ENCODE data around the gene RSPH3.

The RSPH3 gene

DNA sequence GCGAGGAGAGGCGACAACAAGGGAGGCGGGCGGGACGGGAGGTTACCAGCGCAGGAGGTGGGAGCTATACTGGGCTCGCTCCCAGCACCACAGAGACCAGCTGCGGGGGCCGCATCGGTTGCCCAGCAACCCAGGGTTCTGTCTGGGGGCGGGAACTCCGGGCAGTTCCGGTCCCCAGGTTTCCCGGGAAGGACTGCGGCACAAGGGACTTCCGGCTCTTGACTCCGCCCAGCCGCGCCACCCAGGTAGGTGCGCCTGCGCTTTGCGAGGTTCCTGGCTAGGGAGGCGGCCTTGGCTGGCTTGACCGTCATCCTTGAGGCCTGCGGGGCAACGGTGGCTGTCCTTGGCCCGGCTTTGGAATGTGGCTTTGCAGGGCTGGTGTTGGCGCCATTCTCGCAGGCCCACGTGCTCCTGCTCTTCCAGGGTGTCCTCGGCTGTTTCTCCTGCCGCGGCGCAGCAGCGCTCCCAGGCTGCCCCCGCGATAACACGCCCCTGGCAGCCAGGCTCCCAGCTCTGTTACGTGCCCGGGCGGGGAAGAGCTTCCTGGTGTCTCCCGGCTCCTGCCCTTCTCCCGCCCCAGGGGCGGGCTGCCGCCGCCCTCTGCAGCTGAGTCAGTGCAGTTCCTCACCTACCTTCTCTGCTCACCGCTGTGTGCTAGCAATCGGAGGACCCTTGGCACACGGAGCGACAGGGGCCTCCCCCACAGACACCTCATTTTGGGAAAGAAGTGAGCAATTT lies at the start of gene RSPH3:
TSS of gene RSPH3 (minus strand) at position 537 of the 738 bp plus-strand sequence. CDS start 652 bp downstream, outside the sequence.
- H3K9me3 ChIP-seq (ENCODE audit: control insufficient read depth, insufficient read depth, low read length), result no peaks in the 10 kb centered on the region
- no peaks in the 10 kb centered on the region for H3K4me1 ChIP-seq (ENCODE audit: control insufficient read depth, insufficient read depth, low read length)
- peak within 1 kb of the TSS; percentile 92 for H3K4me3 ChIP-seq (ENCODE audit: low read depth, low read length)
- no peaks in the 10 kb centered on the region for H3K36me3 ChIP-seq (ENCODE audit: control insufficient read depth, insufficient read depth, low read length)
- peak within 1 kb of the TSS; percentile 84 for H3K9ac ChIP-seq (ENCODE audit: low read depth, low read length)
- no peaks in the 10 kb centered on the region for H3K27me3 ChIP-seq (ENCODE audit: control insufficient read depth, insufficient read depth, low read length)

- Histone ChIP-seq H3K9ac (ENCODE audit: low read depth, low read length) (no peak overlapping the region), H3K4me3 (ENCODE audit: low read depth, low read length) (no peak overlapping the region), H3K4me1 (ENCODE audit: control insufficient read depth, insufficient read depth, low read length) (no peaks in the 10 kb centered on the region), H3K36me3 (ENCODE audit: control insufficient read depth, insufficient read depth, low read length) (no peaks in the 10 kb centered on the region), H3K27me3 (ENCODE audit: control insufficient read depth, insufficient read depth, low read length) (no peaks in the 10 kb centered on the region), H3K9me3 (ENCODE audit: control insufficient read depth, insufficient read depth, low read length) (no peaks in the 10 kb centered on the region)
Measured at GRCh38 chr6:159047891-159048685, 48.1 kb upstream of the RSPH3 start.

- no peaks in the 10 kb centered on the region for H3K9me3 ChIP-seq (ENCODE audit: control insufficient read depth, insufficient read depth, low read length)
- no peaks in the 10 kb centered on the region for H3K36me3 ChIP-seq (ENCODE audit: control insufficient read depth, insufficient read depth, low read length)
- peaks cover 2% of the 10 kb centered on the region for H3K4me1 ChIP-seq (ENCODE audit: control insufficient read depth, insufficient read depth, low read length)
- no peak overlapping the region for H3K4me3 ChIP-seq (ENCODE audit: low read depth, low read length)
- no peaks in the 10 kb centered on the region for H3K27me3 ChIP-seq (ENCODE audit: control insufficient read depth, insufficient read depth, low read length)
- H3K9ac ChIP-seq (ENCODE audit: low read depth, low read length), result no peak overlapping the region
Measured at GRCh38 chr6:159045801-159046200, 45.8 kb upstream of the RSPH3 start.

- Histone ChIP-seq H3K4me1 (ENCODE audit: control insufficient read depth, insufficient read depth, low read length) (peaks cover 2% of the 10 kb centered on the region), H3K9me3 (ENCODE audit: control insufficient read depth, insufficient read depth, low read length) (no peaks in the 10 kb centered on the region), H3K36me3 (ENCODE audit: control insufficient read depth, insufficient read depth, low read length) (no peaks in the 10 kb centered on the region), H3K4me3 (ENCODE audit: low read depth, low read length) (no peak within 1 kb of the TSS), H3K9ac (ENCODE audit: low read depth, low read length) (no peak within 1 kb of the TSS), H3K27me3 (ENCODE audit: control insufficient read depth, insufficient read depth, low read length) (no peaks in the 10 kb centered on the region)
Measured at GRCh38 chr6:159044899-159045727, 45.1 kb upstream of the RSPH3 start, which contains the start of gene TAGAP. TSS of gene TAGAP (minus strand) at chr6:159044991. CDS start at chr6:159044146, 845 bp downstream.

GRCh38 chr6:159043947-159044346 lies 43.9 kb upstream of the RSPH3 start:
- H3K36me3 ChIP-seq (ENCODE audit: control insufficient read depth, insufficient read depth, low read length), result no peaks in the 10 kb centered on the region
- no peak overlapping the region for H3K4me3 ChIP-seq (ENCODE audit: low read depth, low read length)
- H3K9me3 ChIP-seq (ENCODE audit: control insufficient read depth, insufficient read depth, low read length), result no peaks in the 10 kb centered on the region
- H3K9ac ChIP-seq (ENCODE audit: low read depth, low read length), result no peak overlapping the region
- no peaks in the 10 kb centered on the region for H3K27me3 ChIP-seq (ENCODE audit: control insufficient read depth, insufficient read depth, low read length)
- H3K4me1 ChIP-seq (ENCODE audit: control insufficient read depth, insufficient read depth, low read length), result peaks cover 2% of the 10 kb centered on the region

DNA sequence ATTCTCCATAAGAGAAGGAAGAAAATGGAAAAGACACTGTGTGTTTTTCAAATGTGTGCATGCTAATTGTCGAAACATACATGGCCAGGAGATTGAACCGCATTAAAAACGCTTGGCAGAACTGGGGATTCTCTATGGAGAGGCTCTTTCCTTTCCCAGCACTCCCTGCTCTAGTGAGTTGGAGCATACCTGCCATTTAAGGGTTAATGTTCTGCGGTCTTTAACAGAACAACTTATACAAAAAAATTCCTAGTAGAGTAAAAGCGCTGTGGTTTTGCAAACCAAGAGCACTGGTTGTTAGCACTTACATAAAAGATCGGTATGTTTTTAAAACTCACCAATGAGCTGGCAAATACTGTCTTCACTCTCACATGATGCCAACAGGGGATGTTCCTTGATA lies 43.2 kb upstream of the RSPH3 start:
- Histone ChIP-seq H3K27me3 (ENCODE audit: control insufficient read depth, insufficient read depth, low read length) (no peaks in the 10 kb centered on the region), H3K4me3 (ENCODE audit: low read depth, low read length) (no peak overlapping the region), H3K4me1 (ENCODE audit: control insufficient read depth, insufficient read depth, low read length) (peaks cover 2% of the 10 kb centered on the region), H3K36me3 (ENCODE audit: control insufficient read depth, insufficient read depth, low read length) (no peaks in the 10 kb centered on the region), H3K9ac (ENCODE audit: low read depth, low read length) (no peak overlapping the region), H3K9me3 (ENCODE audit: control insufficient read depth, insufficient read depth, low read length) (no peaks in the 10 kb centered on the region)

GRCh38 chr6:159042826-159043181 lies 42.8 kb upstream of the RSPH3 start:
- no peak overlapping the region for H3K9ac ChIP-seq (ENCODE audit: low read depth, low read length)
- no peaks in the 10 kb centered on the region for H3K36me3 ChIP-seq (ENCODE audit: control insufficient read depth, insufficient read depth, low read length)
- H3K9me3 ChIP-seq (ENCODE audit: control insufficient read depth, insufficient read depth, low read length), result no peaks in the 10 kb centered on the region
- H3K27me3 ChIP-seq (ENCODE audit: control insufficient read depth, insufficient read depth, low read length), result no peaks in the 10 kb centered on the region
- H3K4me3 ChIP-seq (ENCODE audit: low read depth, low read length), result no peak overlapping the region
- H3K4me1 ChIP-seq (ENCODE audit: control insufficient read depth, insufficient read depth, low read length), result peaks cover 2% of the 10 kb centered on the region

GRCh38 chr6:159042003-159042825 lies 42.2 kb upstream of the RSPH3 start:
- H3K4me1 ChIP-seq (ENCODE audit: control insufficient read depth, insufficient read depth, low read length), result peaks cover 2% of the 10 kb centered on the region
- H3K27me3 ChIP-seq (ENCODE audit: control insufficient read depth, insufficient read depth, low read length), result no peaks in the 10 kb centered on the region
- no peak overlapping the region for H3K4me3 ChIP-seq (ENCODE audit: low read depth, low read length)
- H3K36me3 ChIP-seq (ENCODE audit: control insufficient read depth, insufficient read depth, low read length), result no peaks in the 10 kb centered on the region
- no peaks in the 10 kb centered on the region for H3K9me3 ChIP-seq (ENCODE audit: control insufficient read depth, insufficient read depth, low read length)
- no peak overlapping the region for H3K9ac ChIP-seq (ENCODE audit: low read depth, low read length)

DNA sequence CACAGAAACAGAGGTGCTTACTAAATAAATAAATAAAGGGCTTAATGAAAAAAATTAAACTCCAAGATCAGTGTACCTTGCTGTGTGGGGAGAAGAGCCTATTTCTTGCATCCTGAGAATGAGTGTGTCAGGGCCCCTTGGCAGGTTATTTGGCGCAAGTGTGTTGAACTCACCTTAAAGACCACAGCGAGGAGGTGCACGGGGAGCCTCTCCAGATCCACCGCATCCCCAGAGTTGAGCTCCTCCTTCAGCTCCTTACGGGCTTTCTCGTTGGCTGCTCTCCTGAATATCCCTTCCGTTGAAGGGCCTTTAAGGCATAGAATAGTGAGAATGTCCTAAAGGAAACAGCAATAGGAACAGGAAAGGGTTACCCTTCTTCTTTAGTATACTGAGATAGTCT lies 41.2 kb upstream of the RSPH3 start:
- Histone ChIP-seq H3K4me1 (ENCODE audit: control insufficient read depth, insufficient read depth, low read length) (peaks cover 2% of the 10 kb centered on the region), H3K9ac (ENCODE audit: low read depth, low read length) (no peak overlapping the region), H3K9me3 (ENCODE audit: control insufficient read depth, insufficient read depth, low read length) (no peaks in the 10 kb centered on the region), H3K4me3 (ENCODE audit: low read depth, low read length) (no peak overlapping the region), H3K27me3 (ENCODE audit: control insufficient read depth, insufficient read depth, low read length) (no peaks in the 10 kb centered on the region), H3K36me3 (ENCODE audit: control insufficient read depth, insufficient read depth, low read length) (no peaks in the 10 kb centered on the region)

DNA sequence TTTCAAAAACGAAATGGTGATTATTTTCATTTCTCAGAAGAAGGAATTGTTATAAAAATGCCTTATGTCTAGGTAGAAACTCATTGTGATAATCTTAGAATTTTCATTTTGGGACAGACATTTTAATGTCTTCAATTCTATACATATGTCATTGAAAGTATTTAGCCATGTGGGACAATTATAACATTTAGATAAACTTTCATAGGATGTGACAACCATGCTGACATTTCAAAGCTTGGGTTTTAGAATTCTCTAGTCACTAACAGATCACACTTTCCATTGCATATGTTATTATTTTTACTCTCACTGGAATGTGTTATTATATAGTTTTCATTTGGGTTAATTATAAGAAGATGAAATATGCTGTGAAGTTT lies 39.9 kb upstream of the RSPH3 start:
- Histone ChIP-seq H3K36me3 (ENCODE audit: control insufficient read depth, insufficient read depth, low read length) (no peaks in the 10 kb centered on the region), H3K4me3 (ENCODE audit: low read depth, low read length) (no peak overlapping the region), H3K9me3 (ENCODE audit: control insufficient read depth, insufficient read depth, low read length) (no peaks in the 10 kb centered on the region), H3K9ac (ENCODE audit: low read depth, low read length) (no peak overlapping the region), H3K4me1 (ENCODE audit: control insufficient read depth, insufficient read depth, low read length) (peaks cover 2% of the 10 kb centered on the region), H3K27me3 (ENCODE audit: control insufficient read depth, insufficient read depth, low read length) (no peaks in the 10 kb centered on the region)
